ES-I3 (cell line): Measurements from ENCODE around the gene FAM111B.
"Not testable (repeated sequence)": the region's sequence is repeated elsewhere in the genome, so short reads cannot be mapped to it uniquely, and the experiment has no call there.

Experiments
- H3K36me3 ChIP-seq: 2 replicates; pipeline ENCODE4 v1.6.1; 2013; ENCODE audit warnings: mild to moderate bottlenecking, low read length, control low read depth, moderate library complexity; ENCODE audit not compliant: insufficient read depth
- H3K4me1 ChIP-seq: 2 replicates; pipeline ENCODE4 v1.6.1; 2013; ENCODE audit warnings: mild to moderate bottlenecking, control low read depth, low read length; ENCODE audit not compliant: insufficient read depth
- H3K9ac ChIP-seq: 2 replicates; pipeline ENCODE4 v1.6.1; 2013; ENCODE audit warnings: low read depth, mild to moderate bottlenecking, low read length, moderate library complexity
- H3K9me3 ChIP-seq: 2 replicates; pipeline ENCODE4 v1.6.1; 2013; ENCODE audit warnings: mild to moderate bottlenecking, low read length, moderate library complexity; ENCODE audit not compliant: control insufficient read depth, insufficient read depth

Gene FAM111B, protein sequence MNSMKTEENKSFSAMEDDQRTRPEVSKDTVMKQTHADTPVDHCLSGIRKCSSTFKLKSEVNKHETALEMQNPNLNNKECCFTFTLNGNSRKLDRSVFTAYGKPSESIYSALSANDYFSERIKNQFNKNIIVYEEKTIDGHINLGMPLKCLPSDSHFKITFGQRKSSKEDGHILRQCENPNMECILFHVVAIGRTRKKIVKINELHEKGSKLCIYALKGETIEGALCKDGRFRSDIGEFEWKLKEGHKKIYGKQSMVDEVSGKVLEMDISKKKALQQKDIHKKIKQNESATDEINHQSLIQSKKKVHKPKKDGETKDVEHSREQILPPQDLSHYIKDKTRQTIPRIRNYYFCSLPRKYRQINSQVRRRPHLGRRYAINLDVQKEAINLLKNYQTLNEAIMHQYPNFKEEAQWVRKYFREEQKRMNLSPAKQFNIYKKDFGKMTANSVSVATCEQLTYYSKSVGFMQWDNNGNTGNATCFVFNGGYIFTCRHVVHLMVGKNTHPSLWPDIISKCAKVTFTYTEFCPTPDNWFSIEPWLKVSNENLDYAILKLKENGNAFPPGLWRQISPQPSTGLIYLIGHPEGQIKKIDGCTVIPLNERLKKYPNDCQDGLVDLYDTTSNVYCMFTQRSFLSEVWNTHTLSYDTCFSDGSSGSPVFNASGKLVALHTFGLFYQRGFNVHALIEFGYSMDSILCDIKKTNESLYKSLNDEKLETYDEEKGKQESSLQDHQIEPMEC

DNA sequence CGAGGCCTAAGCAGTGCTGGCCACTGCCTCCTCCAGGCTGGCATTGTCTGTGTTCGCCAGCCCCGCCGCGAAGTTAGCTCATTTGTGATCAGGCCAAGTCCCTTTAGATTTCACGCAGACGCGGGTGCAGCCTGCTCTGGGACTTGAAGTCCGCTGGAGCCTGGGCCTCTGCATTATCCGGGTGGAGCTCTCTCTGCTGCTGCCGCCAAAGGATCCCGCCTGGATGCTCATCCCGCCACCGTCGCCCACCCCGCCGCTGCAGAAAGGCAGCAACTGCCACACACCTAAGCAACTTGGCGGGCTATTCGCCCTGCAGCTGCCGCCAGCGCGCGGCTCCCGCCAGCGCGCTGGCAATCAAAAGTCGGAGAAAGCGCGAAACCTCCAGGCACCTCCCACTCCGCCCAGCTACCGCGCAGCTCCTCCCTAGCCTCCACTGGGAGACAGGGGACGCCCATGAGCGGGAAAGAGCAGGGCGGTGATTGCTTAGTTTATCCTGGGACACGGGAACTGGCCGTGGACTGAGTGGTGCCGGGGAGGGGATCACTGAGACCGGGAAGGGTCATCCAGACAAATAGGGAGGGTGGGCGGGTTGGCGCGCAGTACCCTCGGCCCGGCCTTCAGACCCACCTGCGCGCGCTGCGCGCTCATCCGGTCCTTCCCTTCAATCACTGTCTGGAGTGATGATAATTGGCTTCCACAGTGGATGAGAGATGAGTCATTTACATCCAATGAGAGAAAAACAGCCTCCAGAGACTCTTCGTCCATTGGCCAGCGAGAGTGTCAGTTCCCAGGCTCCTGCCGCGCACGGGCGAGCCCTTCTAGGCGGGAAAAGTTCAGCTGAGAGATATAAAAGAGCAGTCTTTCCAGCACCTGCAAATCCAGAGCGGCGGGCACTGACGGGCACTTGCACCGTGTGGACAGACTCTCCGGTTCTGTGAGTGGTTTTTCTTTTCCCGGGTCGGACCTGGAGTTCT is at the start of gene FAM111B:
Gene FAM111B, plus strand, starts transcription at position 875 of the 974 bp plus-strand sequence. CDS start 2,389 bp downstream, outside the sequence.
- peak within 1 kb of the TSS; percentile 62 for H3K9ac ChIP-seq
- no peaks in the 10 kb centered on the region for H3K36me3 ChIP-seq
- H3K9me3 ChIP-seq: no peaks in the 10 kb centered on the region
- peaks cover 3% of the 10 kb centered on the region; the same call in 1 of the 2 replicates for H3K4me1 ChIP-seq

DNA sequence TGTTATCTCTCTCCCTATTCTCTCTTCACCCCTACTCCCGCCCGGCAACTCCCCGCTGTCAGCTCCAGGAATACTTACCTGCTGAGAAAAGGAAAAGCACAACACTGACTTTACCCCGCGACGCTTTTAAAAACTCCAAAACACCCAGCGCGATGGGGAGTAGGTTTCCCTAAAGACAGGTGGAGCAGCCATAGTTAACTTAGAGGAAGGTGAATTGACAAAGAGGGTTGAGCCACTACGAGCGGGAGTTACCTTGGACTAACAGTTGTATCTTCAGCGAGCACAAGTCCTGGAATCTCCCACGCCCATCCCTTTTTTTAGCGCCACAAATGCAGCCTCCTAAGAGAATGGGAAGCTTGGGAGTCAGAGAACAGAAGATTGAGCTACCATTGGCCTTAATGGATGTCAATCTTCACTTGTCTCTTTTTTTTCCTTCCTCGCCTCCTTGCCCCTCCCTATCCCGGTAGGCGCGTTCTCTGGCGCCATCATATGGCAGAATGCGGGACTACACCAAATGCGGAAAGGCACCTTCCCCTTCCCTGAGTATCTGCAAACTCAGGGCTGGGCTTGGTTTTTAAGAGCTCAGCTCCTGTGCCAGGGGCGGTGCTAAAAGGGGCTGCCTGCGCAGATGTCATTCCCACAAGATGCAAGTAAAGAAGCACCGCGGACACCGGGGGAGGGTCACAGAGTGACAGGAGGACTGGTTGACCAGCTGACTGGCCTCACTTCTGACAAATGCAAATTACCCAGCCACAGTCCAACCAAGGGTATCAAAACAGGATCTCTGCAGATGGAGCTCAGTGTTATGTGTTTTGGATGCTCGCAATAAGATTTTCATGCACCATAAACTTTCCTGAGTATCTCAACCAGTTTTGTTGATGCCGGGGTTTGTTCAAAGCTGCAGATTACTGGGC is 48.7 kb upstream of the FAM111B start:
- H3K4me1 ChIP-seq, H3K9me3 ChIP-seq, H3K36me3 ChIP-seq: not testable (repeated sequence)
- peak overlapping the region; percentile 46; the same call in 1 of the 2 replicates for H3K9ac ChIP-seq

DNA sequence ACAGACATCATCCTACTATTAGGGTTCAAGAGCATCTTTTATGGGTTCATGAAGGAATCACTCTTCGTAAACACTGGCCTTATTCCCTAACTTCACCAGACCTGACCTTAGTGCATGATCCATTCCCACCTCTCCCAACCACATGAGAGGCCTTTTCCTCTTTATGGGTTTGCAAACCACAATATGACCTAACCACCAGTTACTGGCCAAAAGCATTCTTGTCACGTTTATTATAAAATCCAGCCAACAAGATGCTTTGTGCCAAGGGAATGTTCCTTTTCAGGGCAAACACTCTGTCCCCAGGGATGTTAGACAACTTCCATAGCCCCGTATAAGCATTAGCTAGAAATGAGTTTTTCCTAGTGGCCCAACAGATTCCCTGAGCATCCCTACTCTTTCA is 46.9 kb upstream of the FAM111B start:
- H3K9ac ChIP-seq, H3K36me3 ChIP-seq, H3K9me3 ChIP-seq, H3K4me1 ChIP-seq: not testable (repeated sequence)

DNA sequence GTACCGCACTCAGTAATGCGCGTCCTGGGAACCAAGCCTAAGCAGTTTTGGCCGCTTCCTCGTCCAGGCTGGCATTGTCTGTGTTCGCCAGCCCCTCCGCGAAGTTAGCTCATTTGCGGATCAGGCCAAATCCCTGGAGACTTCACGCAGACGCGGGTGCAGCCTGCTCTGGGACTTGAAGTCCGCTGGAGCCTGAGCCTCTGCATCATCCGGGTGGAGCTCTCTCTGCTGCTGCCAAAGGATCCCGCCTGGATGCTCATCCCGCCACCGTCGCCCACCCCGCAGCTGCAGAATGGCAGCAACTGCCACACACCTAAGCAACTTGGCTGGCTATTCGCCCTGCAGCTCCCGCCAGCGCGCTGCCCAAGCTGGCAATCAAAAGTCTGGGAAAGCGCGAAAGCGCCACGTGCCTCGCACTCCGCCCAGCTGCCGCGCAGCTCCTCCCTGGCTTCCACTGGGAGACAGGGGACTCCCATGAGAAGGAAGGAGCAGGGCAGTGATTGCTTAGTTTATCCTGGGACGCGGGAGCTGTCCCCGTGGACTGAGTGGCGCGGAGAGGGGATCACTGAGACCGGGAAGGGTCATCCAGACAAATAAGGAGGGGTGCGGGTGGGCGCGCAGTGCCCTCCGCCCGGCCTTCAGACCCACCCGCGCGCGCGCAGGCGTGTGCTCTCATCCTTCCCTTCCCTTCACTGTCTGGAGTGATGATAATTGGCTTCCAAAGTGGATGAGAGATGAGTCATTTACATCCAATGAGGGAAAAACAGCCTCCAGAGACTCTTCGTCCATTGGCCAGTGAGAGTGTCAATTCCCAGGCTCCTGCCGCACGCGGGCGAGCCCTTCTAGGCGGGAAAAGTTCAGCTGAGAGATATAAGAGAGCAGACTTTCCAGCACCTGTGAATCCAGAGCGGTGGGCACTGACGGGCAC is 44.2 kb upstream of the FAM111B start:
- Histone ChIP-seq H3K4me1 (no peaks in the 10 kb centered on the region), H3K36me3 (no peaks in the 10 kb centered on the region), H3K9ac (no peak overlapping the region), H3K9me3 (no peaks in the 10 kb centered on the region)

DNA sequence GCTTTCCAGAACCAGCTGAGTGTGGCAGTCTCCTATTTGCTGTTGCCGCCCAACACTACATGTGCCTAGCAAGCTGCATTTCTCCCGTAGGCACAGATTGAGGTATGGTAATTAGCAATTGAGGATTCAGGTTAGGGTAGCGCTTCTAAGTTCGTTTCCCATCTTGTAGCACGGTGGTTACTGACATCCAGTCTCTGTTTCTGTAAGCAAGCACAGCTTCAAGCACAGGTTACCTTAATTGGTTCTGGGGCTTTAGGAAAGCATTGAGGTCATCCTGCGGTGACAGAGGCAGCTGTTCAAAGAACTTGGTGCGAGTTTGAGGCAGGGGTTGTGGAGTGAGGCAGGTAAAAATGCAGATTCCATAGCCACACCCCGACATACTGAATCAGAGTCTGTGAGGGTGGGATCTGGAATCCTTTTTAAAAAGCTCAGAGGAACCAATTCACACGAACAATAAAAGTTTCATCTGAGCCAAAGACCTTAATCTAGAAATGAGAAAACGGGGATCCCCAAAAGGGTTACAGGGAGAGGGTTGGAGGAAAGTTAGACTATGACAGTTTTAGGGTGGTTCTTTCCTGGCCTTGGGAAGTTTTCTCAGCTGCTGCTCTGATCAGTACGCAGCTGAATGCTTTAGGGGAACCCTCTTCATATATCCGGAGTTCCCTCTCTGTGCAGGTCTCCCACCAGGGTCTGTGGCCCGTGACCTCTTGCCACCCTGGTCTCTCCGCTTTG is 42.9 kb upstream of the FAM111B start:
- H3K9me3 ChIP-seq, H3K36me3 ChIP-seq: not testable (repeated sequence)

DNA sequence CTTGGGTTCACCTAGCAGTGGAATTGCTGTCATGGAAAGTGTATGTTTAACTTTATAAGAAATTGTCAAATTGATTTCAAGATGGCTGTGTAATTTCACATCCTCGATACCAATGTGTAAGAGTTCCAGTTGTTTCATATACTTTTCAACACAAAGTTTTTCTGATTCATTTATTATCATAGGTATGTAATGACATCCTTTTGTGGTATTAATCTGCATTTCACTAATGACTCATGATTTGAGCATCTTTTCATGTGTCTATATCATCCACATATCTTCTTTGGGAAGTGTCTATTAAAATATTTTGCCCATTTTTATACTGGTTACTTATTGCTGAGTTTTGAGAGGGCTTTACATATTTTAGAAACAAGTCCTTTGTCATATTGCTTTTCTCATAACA is 38.0 kb upstream of the FAM111B start:
- H3K9me3 ChIP-seq: no peaks in the 10 kb centered on the region
- no peaks in the 10 kb centered on the region for H3K4me1 ChIP-seq
- H3K36me3 ChIP-seq: no peaks in the 10 kb centered on the region

More for the DNA sequence above, 42.9 kb upstream of the FAM111B start:
- H3K9ac ChIP-seq, H3K4me1 ChIP-seq: not testable (repeated sequence)

DNA sequence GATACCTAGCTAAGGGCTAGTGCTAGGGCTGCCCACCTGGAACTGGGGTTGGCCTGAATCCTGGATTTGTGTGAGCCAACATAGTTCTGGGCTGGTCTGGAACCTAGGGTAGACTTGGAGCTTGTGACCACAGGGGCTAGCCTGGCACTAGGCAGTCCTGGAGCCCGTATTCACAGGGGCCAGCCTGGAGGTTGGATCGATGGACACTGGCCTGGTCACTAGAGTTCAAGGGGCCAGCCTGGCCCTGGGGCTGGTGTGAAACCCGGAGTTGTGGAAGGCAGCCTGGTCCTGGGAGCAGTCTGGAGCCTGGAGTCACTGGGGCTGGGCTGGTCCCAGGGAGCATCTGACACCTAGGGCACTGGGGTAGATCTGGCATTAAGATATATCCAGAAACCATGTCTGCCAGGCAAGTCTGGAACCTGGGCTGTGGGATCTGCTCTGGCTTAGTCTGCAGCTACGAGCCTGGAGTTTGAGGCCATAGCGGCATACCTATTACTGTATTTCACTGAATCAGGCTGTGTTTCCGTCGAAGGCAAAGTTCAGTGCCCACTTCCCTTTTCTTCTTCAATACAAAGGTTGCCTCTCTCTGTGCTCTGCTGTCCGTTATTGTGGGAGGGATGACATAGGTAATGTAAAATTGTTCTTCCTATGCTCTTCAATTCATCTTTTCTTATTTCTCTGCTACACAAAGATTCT is 30.0 kb upstream of the FAM111B start:
- H3K9ac ChIP-seq: no peak overlapping the region
- no peaks in the 10 kb centered on the region for H3K36me3 ChIP-seq
- H3K9me3 ChIP-seq: no peaks in the 10 kb centered on the region
- no peaks in the 10 kb centered on the region for H3K4me1 ChIP-seq

More for the DNA sequence above, 38.0 kb upstream of the FAM111B start:
- H3K9ac ChIP-seq: no peak overlapping the region

DNA sequence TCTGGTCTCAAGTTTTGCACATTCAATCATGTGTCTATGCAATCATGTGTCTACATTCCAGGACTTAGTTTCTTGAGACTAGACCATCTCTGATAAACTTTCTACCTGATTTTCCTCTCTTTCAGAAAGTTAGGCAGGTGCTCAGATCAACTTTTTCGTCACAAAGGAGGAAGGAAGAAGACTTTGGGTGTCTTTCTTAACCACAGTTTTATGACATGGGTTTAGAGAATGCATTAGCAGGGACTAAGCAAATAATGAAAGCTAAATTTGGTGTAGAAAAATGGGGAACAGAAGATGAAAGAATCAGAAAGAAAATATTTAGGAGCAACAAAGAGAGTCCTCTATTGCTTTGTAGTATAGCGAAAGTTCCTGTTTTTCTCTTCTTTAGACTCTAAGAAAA is 28.6 kb upstream of the FAM111B start:
- Histone ChIP-seq H3K9me3 (no peaks in the 10 kb centered on the region), H3K9ac (no peak overlapping the region), H3K4me1 (no peaks in the 10 kb centered on the region), H3K36me3 (no peaks in the 10 kb centered on the region)

DNA sequence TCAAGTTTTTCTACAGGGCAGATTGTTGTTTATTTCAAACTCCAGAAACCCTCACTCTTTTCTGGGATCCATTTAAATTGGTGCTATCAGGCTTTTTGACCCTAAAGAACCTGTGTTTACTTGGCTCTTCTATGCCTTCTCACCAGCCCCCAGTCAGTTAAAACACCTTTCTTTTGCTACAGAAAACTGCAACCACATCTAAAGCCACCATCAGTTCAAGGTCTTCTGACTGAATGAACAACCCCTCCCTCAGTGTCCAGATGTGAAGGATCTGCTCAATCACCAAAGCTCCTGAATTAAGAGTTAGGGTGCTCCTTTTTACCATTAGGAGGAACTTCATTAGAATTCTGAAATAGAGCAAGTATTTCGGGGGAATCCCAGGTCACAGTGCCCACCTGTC is 28.0 kb upstream of the FAM111B start:
- Histone ChIP-seq H3K36me3 (no peaks in the 10 kb centered on the region), H3K9ac (no peak overlapping the region), H3K9me3 (no peaks in the 10 kb centered on the region), H3K4me1 (no peaks in the 10 kb centered on the region)

DNA sequence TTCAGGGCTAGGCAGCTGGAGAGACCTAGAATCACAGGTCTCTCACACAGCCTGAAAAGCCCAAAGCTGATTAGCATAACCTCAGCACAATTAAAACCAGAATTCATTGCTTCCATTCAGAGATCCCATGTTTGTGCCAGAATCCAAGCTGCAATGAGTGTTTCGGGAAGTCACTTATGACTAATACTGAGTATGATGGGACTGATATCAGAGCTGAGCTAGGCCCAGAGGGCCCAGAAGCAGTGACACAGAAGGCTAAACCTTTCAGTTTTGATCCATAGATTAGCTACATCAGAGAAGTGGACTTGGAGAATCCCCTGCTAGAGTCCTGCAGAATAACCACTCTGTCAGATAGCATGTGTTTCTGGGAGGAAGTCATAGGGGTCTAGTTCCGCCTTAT is 26.6 kb upstream of the FAM111B start:
- not testable (repeated sequence) for H3K4me1 ChIP-seq, H3K9ac ChIP-seq, H3K9me3 ChIP-seq, H3K36me3 ChIP-seq

DNA sequence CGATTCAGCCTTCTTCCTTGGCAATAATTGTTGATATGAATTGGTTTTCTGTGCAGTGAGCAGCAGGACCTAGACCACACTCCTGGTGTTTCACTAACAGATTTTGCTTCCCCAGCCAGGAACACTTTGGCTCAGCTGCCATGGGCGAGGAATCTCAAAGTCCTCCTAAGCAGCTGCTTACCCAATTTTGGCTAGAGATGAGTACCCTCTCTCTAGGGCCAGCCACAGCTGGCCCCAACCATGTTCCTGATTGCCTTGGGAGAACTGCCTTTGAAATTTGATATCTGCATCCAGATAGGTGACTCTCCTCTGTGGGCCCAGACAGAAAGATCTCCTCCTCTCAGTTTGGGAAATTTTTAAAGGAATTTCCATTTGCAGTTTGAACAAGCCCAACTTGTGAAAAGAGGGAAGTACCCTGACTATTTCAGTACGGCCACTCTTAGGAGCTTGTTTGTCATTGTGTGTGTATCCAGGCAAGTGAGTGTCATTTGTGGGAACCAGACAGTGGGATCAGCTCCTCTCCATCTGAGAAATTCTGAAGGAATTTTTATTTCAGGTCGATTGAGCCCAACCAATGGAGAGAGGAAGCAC is 25.5 kb upstream of the FAM111B start:
- H3K9me3 ChIP-seq, H3K4me1 ChIP-seq, H3K9ac ChIP-seq, H3K36me3 ChIP-seq: not testable (repeated sequence)
